Transverse colon (tissue), 4 donors: Measurements from ENCODE around the gene HMCN1.

Experiments
- EP300 ChIP-seq: sonication (generic); formaldehyde crosslinking; IDR thresholded peaks from one replicate; pipeline ENCODE4 v1.6.1; 2017; ENCODE audit warnings: antibody characterized with exemption, low read depth
- POLR2A ChIP-seq: fragments of 450-650 bp; IDR thresholded peaks from one replicate; pipeline ENCODE4 v1.6.1; 2016; ENCODE audit warnings: antibody characterized with exemption, mild to moderate bottlenecking, moderate library complexity
- POLR2AphosphoS5 ChIP-seq, 3 donors: sonication (generic); formaldehyde crosslinking; IDR thresholded peaks; one replicate each; pipeline ENCODE4 v1.6.1; 2016; ENCODE audit warnings: antibody characterized with exemption in 3 of 3
- TF ChIP-seq, protein P1 (sequence below), 5 experiments: fragments of 200-600 bp in 3 of 5; fragments of 450-650 bp in 2 of 5; sonication (generic) in 3 of 5; IDR thresholded peaks; 1 replicate in 2 of 5; 2 replicates in 3 of 5; pipeline ENCODE4 v1.5.1; 2016 to 2017; ENCODE audit warnings: antibody characterized with exemption in 5 of 5, inconsistent platforms in 3 of 5, mild to moderate bottlenecking in 2 of 5, moderate library complexity in 1 of 5

DNA sequence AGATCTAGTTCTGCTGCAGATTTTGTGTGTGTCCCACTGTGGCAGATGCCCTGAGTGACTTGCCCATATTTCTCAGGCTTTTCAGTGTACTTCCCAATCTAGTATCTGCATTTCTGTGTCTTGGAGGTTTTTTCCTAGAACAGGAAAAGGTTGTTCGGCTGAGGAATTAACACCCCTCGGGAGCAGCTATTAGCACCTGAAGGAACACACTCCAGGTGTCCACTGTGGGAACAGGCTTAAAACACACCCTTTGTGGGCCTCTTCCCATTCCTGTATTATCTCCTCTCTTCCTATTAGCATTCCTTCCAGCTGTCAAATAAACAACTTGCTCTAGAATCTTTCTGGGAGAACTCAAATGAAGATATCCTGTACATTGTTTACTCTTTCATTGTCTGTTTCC, 178.3 kb downstream of the HMCN1 start:
- TF ChIP-seq POLR2AphosphoS5 (IDR thresholded peaks at IDR 0.05) (no peak), POLR2A (no peak), EP300 (no peak)
- TF ChIP-seq, protein P1, sequence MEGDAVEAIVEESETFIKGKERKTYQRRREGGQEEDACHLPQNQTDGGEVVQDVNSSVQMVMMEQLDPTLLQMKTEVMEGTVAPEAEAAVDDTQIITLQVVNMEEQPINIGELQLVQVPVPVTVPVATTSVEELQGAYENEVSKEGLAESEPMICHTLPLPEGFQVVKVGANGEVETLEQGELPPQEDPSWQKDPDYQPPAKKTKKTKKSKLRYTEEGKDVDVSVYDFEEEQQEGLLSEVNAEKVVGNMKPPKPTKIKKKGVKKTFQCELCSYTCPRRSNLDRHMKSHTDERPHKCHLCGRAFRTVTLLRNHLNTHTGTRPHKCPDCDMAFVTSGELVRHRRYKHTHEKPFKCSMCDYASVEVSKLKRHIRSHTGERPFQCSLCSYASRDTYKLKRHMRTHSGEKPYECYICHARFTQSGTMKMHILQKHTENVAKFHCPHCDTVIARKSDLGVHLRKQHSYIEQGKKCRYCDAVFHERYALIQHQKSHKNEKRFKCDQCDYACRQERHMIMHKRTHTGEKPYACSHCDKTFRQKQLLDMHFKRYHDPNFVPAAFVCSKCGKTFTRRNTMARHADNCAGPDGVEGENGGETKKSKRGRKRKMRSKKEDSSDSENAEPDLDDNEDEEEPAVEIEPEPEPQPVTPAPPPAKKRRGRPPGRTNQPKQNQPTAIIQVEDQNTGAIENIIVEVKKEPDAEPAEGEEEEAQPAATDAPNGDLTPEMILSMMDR (IDR thresholded peaks at IDR 0.05), result no peak
